ENCODE measurements around the gene PORCN. TPM values are rescaled to one million over a fixed set of nuclear protein-coding genes. Genes with fewer than 3 reads are reported as not detected.

PORCN gene
- total and polyA plus RNA-seq, 7 donors = 1.2 to 13.3 (median 12.2) TPM

GRCh38 chrX:48477960-48478755 is 30.6 kb upstream of the PORCN start:
- Histone ChIP-seq H3K9me3 (no peaks in the 10 kb centered on the region), H3K36me3 (peaks cover 0 to 16% (median 1%) of the 10 kb centered on the region in 4 donors), H3K27ac (no peak overlapping the region), H3K27me3 (no peaks in the 10 kb centered on the region), H3K4me1 (peaks cover 0 to 11% (median 4%) of the 10 kb centered on the region in 4 donors), H3K4me3 (no peak overlapping the region)
- WGBS, 2 donors = 94 to 95% methylated on average over 19 of the region's 19 CpGs
- intact Hi-C loops (cut with DNase I) = loop anchor here (2.0 to 10.0 kb wide), 2 partner anchors 31 to 403 kb away; partner anchors contain the start of genes PORCN and ZNF630
- TF ChIP-seq CTCF (IDR thresholded peaks at IDR 0.05) (no peak), POLR2A (IDR thresholded peaks at IDR 0.05) (no peak), POLR2AphosphoS5 (IDR thresholded peaks at IDR 0.05) (no peak), EP300 (IDR thresholded peaks at IDR 0.05) (no peak)
- DNase-seq = no peak

GRCh38 chrX:48478806-48479205 is 30.0 kb upstream of the PORCN start:
- Histone ChIP-seq H3K4me3 (no peak overlapping the region), H3K27me3 (no peaks in the 10 kb centered on the region), H3K36me3 (peaks cover 0 to 22% (median 1%) of the 10 kb centered on the region in 4 donors), H3K9me3 (no peaks in the 10 kb centered on the region), H3K27ac (no peak overlapping the region), H3K4me1 (peaks cover 0 to 11% (median 4%) of the 10 kb centered on the region in 4 donors)
- WGBS, 2 donors = 93 to 99% methylated on average over 5 of the region's 5 CpGs
- TF ChIP-seq EP300 (IDR thresholded peaks at IDR 0.05) (no peak), CTCF (IDR thresholded peaks at IDR 0.05) (no peak), POLR2AphosphoS5 (IDR thresholded peaks at IDR 0.05) (no peak), POLR2A (IDR thresholded peaks at IDR 0.05) (no peak)
- intact Hi-C loops (cut with DNase I) = loop anchor here (10.0 kb wide), 1 partner anchor 404 kb away; the partner anchor contains the start of gene ZNF630
- no peak for DNase-seq

GRCh38 chrX:48480142-48480541 is 28.6 kb upstream of the PORCN start:
- Histone ChIP-seq H3K27me3 (no peaks in the 10 kb centered on the region), H3K27ac (no peak overlapping the region), H3K4me3 (no peak overlapping the region), H3K36me3 (peaks cover 0 to 22% (median 1%) of the 10 kb centered on the region in 4 donors), H3K4me1 (peaks cover 0 to 10% (median 2%) of the 10 kb centered on the region in 4 donors), H3K9me3 (no peaks in the 10 kb centered on the region)
- DNase-seq = no peak
- TF ChIP-seq CTCF (IDR thresholded peaks at IDR 0.05) (no peak), POLR2A (IDR thresholded peaks at IDR 0.05) (no peak), EP300 (IDR thresholded peaks at IDR 0.05) (no peak), POLR2AphosphoS5 (IDR thresholded peaks at IDR 0.05) (no peak)
- intact Hi-C loops (cut with DNase I) = no loop called here
- 88 to 94% methylated on average over 3 of the region's 3 CpGs for WGBS, 2 donors

- no peak for TF ChIP-seq POLR2AphosphoS5 (IDR thresholded peaks at IDR 0.05)
- TF ChIP-seq POLR2A (IDR thresholded peaks at IDR 0.05) = no peak
- TF ChIP-seq CTCF (IDR thresholded peaks at IDR 0.05) = no peak
- TF ChIP-seq EP300 (IDR thresholded peaks at IDR 0.05) = no peak
- Histone ChIP-seq H3K27ac (no peak overlapping the region), H3K4me3 (no peak overlapping the region), H3K9me3 (no peaks in the 10 kb centered on the region), H3K4me1 (peaks cover 0 to 6% (median 0%) of the 10 kb centered on the region in 4 donors), H3K27me3 (no peaks in the 10 kb centered on the region), H3K36me3 (peaks cover 0 to 22% (median 1%) of the 10 kb centered on the region in 4 donors)
- 90 to 96% methylated on average over 3 of the region's 3 CpGs for WGBS, 2 donors
- no peak for DNase-seq
- intact Hi-C loops (cut with DNase I) = no loop called here
Observed at GRCh38 chrX:48480583-48480982, 28.2 kb upstream of the PORCN start.

Measured in sigmoid colon (tissue), 7 donors.